Right renal pelvis (tissue), 4 donors: Measurements from ENCODE around the gene DRC1. TPM values are rescaled to one million over a fixed set of nuclear protein-coding genes. Genes with fewer than 3 reads are reported as not detected.
"Not testable (repeated sequence)": the region's sequence is repeated elsewhere in the genome, so short reads cannot be mapped to it uniquely, and the experiment has no call there.

Source experiments
- DNase-seq, 4 donors: peaks; one replicate each; pipeline ENCODE4 v3.0.0-alpha.2; 2013; ENCODE audit warnings: low read depth in 4 of 4, low spot score in 3 of 4, missing footprints in 1 of 4
- polyA plus RNA-seq, 4 donors: library from polyadenylated mRNA; unstranded; fragments of 120-200 nt; gene quantifications; one replicate each; pipeline ENCODE4 v1.2.1, GENCODE V29; 2013; ENCODE audit not compliant: insufficient read length in 4 of 4

DRC1 gene
- 1 to 10 TPM; 2.1 to 3.9 (median 2.8) TPM for polyA plus RNA-seq

DNA sequence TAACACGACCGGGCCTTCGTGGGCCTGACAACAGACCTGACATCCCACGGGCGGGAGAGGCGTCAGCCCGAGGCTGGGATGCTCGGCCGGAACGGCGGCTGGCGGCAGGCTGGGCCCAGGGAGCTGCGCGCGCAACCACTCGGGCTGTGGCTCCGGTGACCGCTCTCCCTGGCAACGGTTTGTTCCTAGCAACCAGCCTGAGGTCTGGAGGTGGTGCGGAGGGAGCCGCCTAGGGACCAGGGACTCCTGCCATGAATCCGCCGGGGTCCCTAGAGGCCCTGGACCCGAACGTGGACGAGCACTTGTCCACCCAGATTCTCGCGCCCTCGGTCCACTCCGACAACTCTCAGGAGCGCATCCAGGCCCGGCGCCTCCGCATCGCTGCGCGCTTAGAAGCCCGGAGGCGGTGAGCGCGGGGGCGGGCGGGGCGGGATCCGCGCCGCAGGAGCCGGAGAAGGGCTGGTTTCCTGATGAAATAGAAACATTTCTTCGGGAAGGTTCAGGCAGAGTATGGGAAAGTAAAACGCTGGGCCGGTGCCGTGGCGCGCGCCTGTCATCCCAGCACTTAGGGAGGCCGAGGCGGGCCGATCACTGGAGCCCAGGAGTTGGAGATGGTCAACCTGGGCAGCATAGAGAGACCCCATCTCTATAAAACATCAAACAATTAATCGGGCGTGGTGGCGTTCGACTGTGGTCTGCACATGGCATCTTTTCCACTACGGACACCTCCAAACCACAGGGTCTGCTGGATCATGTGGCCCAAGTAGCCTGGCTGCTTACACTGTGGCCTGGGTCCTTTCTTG is at the start of gene DRC1:
DRC1 (plus strand) TSS at position 182 of the 803 bp plus-strand sequence; CDS start at position 252, 70 bp downstream.
- DNase-seq: peak; percentile 70 to 78 (median 76)

DNA sequence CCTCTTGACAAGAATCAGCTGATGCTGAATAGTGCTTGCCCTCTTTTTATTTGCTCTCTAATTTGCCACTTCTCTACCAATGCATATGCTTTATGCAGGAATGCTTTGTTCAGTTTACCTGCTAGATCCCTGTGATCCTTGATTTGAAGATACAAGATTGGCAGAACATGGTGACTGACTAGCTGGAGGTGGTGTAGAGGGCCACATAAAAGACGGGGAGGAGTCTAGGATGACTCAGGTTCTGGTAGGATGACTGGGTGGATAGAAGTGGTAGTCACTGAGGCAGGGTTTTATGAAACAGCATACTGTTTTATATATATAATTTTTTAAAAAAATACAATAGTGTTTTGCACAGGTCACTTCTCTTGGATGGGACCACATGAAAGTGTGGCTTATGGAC is 48.8 kb upstream of the DRC1 start:
- DNase-seq: no peak

GRCh38 chr2:26354469-26354868 is 47.3 kb upstream of the DRC1 start:
- not testable (repeated sequence) for DNase-seq

GRCh38 chr2:26355038-26355995 is 46.4 kb upstream of the DRC1 start:
- DNase-seq: peak in 1 of 4 donors; percentile 48

- no peak for DNase-seq
Measured at GRCh38 chr2:26356111-26356510, 45.6 kb upstream of the DRC1 start.

DNA sequence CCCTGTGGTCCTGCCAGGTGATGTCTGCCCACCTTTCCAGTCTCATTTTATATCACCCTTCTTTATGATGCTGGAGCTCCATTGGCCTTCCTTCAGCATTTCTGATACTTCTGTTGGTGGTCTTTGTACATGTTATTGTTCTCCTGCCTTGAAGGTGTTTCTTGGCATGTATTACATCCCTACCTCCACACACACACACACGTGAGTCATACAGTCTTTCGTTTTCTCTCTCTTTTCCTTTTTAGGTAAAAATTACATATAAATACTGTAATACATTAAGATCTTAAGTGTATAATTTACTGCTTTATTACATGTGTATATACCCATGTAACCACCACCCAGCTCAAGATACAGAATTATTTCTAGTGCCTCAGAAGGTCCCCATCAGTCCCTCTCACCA is 44.9 kb upstream of the DRC1 start:
- no peak for DNase-seq

- DNase-seq: no peak
Measured at GRCh38 chr2:26359886-26360473, 41.7 kb upstream of the DRC1 start.

DNA sequence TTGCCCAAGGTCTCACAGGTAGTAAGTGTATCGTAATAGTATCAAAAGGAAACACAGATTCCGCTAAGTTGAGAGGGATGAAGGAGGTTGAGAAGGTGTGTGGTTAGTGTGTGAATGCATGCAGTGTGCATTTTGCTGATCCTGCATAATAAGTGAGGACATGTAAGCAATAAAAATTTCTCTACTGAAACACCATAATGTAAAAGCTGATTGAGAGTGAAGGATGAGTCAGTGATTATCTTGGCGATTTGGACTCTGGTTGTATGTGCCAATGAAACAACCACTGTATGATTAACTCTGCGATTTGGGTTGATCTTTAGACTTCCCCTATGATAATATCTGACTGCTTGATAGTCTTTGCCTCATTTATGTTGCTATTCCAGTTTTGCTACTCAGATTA is 38.4 kb upstream of the DRC1 start:
- DNase-seq: no peak

DNA sequence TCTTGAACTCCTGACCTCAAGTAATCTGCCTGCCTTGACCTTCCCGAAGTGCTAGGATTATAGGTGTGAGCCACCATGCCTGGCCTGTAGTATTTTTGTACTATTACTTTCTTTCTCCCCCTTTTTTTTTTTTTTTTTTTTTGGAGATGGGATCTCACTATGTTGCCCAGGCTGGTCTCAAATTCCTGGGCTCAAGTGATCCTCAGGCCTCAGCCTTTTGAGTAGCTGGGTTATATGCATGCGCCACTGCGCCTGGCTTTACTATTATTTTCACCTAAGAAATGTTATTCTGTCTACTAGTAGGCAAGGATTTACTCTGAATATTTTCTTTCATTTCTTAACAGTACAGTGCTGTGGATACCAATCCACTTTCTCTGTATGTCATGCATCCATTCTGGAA is 37.8 kb upstream of the DRC1 start:
- no peak for DNase-seq

DNA sequence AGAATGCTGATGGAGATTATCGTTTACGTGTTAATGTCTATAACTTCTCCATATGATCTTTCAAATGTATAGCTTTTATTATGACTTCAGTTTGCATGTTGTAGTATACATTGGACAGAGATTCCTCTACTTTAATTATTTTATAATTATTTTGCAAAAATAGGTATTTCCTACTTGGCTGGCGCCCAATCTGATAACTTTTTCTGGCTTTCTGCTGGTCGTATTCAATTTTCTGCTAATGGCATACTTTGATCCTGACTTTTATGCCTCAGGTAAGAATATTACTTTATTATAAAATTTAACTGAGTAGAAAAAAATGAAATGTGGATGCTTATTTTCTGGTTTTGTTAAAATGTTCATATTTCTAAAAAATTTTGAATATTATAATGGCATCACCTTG is 37.1 kb upstream of the DRC1 start:
- DNase-seq: no peak

DNA sequence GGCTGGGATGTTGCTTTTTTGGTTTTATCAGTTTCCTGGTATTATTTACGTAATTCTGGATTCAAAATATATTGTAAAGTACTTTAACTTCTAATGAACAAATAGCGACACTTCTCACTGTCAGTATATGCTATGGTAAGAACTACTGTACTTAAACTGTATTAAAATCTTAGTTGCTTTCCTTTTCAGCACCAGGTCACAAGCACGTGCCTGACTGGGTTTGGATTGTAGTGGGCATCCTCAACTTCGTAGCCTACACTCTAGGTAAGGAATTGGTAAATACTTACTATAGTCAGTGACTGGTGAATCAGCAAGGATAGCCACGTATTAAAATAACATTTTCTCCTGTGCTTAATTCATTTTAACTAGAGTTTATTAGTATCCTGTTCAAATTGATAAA is 34.8 kb upstream of the DRC1 start:
- no peak for DNase-seq

DNA sequence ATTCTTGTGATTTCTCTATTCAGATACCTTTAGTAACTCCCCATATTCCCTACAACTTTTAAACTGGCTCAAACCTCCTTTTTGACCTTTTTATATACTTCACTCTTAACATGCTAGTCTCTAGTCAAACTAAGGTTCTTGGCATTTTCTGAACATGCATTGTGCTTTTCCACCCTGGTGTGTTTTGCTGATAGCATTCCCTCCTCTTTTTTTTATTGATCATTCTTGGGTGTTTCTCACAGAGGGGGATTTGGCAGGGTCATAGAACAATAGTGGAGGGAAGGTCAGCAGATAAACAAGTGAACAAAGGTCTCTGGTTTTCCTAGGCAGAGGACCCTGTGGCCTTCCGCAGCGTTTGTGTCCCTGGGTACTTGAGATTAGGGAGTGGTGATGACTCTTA is 32.1 kb upstream of the DRC1 start:
- DNase-seq: not testable (repeated sequence)

DNA sequence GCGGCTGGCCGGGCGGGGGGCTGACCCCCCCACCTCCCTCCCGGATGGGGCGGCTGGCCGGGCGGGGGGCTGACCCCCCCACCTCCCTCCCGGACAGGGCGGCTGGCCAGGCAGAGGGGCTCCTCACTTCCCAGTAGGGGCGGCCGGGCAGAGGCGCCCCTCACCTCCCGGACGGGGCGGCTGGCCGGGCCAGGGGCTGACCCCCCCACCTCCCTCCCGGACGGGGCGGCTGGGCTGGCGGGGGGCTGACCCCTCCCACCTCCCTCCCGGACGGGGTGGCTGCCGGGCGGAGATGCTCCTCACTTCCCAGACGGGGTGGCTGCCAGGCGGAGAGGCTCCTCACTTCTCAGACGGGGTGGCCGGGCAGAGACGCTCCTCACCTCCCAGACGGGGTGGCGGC is 30.8 kb upstream of the DRC1 start:
- not testable (repeated sequence) for DNase-seq

DNA sequence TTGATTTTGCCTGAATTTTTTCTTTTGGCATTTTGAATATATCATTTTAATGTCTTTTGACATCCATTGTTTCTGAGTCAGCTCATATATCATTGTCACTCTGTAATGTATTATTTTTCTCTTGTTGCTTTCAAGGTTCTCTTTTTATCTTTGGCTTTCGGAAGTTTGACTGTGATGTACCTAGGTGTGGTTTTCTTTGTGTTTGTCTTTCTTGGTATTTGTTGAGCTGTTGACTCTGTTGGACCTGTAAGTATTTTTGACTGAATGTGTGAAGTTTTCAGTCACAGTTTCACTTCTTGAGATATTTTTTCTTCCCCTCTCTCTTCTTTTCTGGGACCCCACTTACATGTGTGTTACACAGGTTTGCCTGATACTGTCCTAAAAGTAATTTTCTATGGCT is 24.9 kb upstream of the DRC1 start:
- no peak for DNase-seq

GRCh38 chr2:26380281-26380680 is 21.4 kb upstream of the DRC1 start:
- DNase-seq: no peak

DNA sequence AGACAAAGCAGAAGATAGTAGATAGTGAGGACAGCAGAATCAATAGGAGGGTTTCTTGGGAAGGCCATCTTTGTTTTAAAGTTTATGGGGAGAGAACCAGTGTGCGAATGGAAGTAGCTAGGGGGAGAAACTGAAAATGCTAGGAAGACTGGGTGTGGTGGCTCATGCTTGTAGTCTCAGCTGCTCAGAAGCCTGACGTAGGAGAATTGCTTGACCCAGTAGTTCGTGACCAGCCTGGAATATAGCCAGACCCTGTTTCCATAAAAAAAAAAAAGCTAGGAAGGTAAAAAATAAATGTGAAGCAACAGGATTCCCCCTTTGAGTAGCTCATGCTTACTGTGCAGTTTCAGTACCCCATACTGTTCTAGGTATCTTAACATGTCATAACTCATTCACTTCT is 19.2 kb upstream of the DRC1 start:
- DNase-seq: no peak

DNA sequence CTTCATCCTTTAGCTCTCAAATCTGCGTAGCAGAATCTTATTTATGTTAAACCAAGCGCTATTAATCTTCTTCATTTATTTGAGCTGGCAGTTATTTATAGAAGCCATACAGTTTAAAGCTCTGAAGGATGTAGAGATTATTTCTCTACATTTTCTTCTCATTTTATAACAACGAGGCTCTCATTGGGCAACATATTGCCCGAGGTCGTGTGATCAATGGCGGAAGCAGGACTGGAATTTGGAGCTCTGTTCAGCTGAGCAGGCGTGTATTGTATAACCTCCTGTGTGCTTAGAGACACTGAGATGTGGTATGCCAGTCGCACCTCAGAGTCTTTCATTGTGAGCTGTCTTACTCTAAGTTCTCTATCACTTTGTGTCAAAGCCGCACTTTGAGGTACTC is 17.5 kb upstream of the DRC1 start:
- no peak for DNase-seq

DNA sequence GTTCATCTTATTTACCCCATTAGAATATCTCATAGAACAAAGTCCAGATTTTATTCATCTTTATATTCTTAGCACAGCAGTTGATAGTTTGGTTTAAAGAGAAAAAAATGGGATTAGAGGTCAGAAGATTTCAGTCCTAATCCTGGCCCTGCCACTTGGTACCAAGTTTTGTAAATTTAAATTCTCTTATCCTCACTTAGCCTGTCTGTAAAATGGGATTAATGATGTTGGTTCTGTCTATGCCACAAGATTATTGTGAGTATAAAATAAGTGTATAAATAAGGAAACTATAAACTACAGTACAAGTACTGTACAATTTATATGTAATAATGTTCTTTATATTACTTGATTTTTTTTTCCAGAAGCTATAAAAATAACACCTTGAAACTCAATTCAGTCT is 17.1 kb upstream of the DRC1 start:
- DNase-seq: no peak

GRCh38 chr2:26387189-26387588 is 14.5 kb upstream of the DRC1 start:
- no peak for DNase-seq

- DNase-seq: no peak
Measured at GRCh38 chr2:26394694-26395093, 7.0 kb upstream of the DRC1 start.

DNA sequence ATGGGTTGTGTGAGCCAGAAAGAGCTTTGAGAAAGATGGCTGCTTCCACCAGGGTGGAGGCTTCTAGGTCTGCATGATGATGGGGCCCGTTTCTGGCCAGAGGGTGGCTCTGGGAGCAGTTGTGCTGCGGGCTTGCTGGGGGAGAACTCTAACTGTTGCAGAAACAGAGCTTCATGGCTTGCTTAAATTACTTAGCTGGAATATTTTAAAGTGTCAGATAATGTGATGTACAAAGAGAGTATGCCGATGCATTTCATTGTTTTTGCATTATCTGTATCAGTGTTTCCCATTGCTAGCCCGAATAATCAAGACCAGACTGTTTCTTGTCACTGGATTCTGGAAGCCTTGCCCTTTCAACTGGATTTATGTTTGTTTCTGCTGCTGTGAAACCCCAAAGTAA is 6.3 kb upstream of the DRC1 start:
- no peak for DNase-seq
